GM12891 (cell line): ENCODE results near the gene FNDC3B.

Experiments
- POLR2A ChIP-seq: IDR thresholded peaks from 2 replicates; pipeline ENCODE4 v1.6.1; 2011; ENCODE audit warnings: low read depth, low read length, control low read depth
- POU2F2 ChIP-seq: IDR thresholded peaks from 2 replicates; pipeline ENCODE4 v1.6.1; 2011; ENCODE audit warnings: low read depth, mild to moderate bottlenecking, control low read depth, low read length, moderate library complexity

DNA sequence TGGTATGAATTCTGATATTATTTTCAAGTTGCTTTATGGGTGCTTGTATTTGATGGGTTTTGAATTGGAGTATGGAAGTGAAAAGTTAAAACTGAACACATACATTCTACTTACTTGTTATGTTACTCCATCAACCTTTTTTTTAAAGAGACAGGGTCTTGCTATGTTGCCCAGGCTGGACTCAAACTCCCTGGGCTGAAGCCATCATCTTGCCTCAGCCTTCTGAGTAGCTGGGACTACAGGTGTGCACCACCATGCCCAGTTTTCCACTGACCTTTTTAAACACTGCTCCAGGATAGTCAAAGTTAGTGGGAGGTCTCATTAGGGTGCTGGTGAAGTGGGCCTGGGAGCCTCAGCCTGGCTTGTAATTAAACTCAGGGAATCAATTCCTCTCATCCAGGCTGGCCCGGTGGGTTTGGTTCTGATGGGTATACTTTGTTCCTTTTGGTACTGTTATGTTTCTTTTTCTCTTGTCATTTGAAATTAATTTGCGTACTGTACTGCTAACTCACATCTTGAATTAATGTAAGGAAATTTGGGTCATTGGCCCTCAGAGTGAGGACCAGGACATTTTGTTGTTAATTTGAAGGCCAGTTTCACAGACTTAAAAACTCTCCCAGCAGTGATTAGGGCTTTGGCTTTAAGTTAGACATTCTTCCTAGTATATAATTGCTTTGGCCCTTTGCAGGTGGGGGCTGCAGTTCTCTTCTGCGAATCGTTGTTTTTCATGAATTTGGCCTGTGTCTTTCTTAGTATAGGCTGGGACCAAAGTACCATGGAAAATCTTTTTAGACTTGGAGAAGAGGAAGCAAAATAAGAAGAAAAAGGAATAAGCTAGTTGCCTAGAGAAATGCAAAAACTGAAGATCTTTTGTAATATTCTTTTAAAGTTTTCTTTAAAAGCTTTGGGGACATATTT lies 66.9 kb downstream of the FNDC3B start:
- no peak for TF ChIP-seq POU2F2
- TF ChIP-seq POLR2A: no peak
